Activated T-helper 1 cell treated with Interleukin-2 at 50 U/mL for 16 hours (primary cell): Measurements from ENCODE around the gene DYNLL1.
"Not testable (repeated sequence)": the region's sequence is repeated elsewhere in the genome, so short reads cannot be mapped to it uniquely, and the experiment has no call there.

ENCODE experiments used
- DNase-seq: peaks from one replicate; pipeline ENCODE4 v3.0.0-alpha.2; 2020; ENCODE audit warnings: low read depth

DYNLL1 gene

GRCh38 chr12:120515496-120515895 lies 19.6 kb downstream of the DYNLL1 start:
- no peak for DNase-seq

GRCh38 chr12:120519324-120519723 lies 23.4 kb downstream of the DYNLL1 start:
- DNase-seq = not testable (repeated sequence)

GRCh38 chr12:120522568-120522967 lies 26.7 kb downstream of the DYNLL1 start:
- no peak for DNase-seq

- DNase-seq = peak; percentile 67
These were observed 33.1 kb downstream of the DYNLL1 start, which contains the start of gene COQ5 for GRCh38 chr12:120528861-120529525. TSS of gene COQ5 (minus strand) at chr12:120529158. CDS start at chr12:120529141, 17 bp downstream.

GRCh38 chr12:120529641-120530417 lies 33.9 kb downstream of the DYNLL1 start:
- DNase-seq = no peak

GRCh38 chr12:120530418-120530761 lies 34.5 kb downstream of the DYNLL1 start:
- not testable (repeated sequence) for DNase-seq

GRCh38 chr12:120532701-120533238 lies 36.9 kb downstream of the DYNLL1 start:
- DNase-seq = no peak

GRCh38 chr12:120534203-120534702 lies 38.3 kb downstream of the DYNLL1 start, which contains the start of gene RNF10:
TSS of gene RNF10 (plus strand) at chr12:120534356. CDS start at chr12:120534812, 456 bp downstream.
- DNase-seq = peak; percentile 59

GRCh38 chr12:120534703-120535655 lies 39.1 kb downstream of the DYNLL1 start:
- DNase-seq = peak; percentile 35

- no peak for DNase-seq
These were observed 40.3 kb downstream of the DYNLL1 start for GRCh38 chr12:120536064-120536791.

- no peak for DNase-seq
These were observed 41.9 kb downstream of the DYNLL1 start for GRCh38 chr12:120537856-120538220.

- no peak for DNase-seq
These were observed 42.6 kb downstream of the DYNLL1 start for GRCh38 chr12:120538281-120539156.

GRCh38 chr12:120539303-120539702 lies 43.4 kb downstream of the DYNLL1 start:
- no peak for DNase-seq

GRCh38 chr12:120540445-120540844 lies 44.5 kb downstream of the DYNLL1 start:
- no peak for DNase-seq

- DNase-seq = no peak
These were observed 46.3 kb downstream of the DYNLL1 start for GRCh38 chr12:120542166-120542565.

GRCh38 chr12:120544691-120545090 lies 48.8 kb downstream of the DYNLL1 start:
- no peak for DNase-seq

GRCh38 chr12:120546050-120546386 lies 50.1 kb downstream of the DYNLL1 start:
- DNase-seq = no peak
